Pericardium fibroblast (primary cell): Measurements from ENCODE around the gene DDX53. TPM values are rescaled to one million over a fixed set of nuclear protein-coding genes. Genes with fewer than 3 reads are reported as not detected.

Experiments
- total RNA-seq: library from RNA; depleted of rRNA; stranded (reverse); fragments of >200 nt; gene quantifications from 2 replicates; pipeline ENCODE4 v1.2.3, GENCODE V29; 2015

The DDX53 gene
- total RNA-seq: not detected in 2 replicates

DNA sequence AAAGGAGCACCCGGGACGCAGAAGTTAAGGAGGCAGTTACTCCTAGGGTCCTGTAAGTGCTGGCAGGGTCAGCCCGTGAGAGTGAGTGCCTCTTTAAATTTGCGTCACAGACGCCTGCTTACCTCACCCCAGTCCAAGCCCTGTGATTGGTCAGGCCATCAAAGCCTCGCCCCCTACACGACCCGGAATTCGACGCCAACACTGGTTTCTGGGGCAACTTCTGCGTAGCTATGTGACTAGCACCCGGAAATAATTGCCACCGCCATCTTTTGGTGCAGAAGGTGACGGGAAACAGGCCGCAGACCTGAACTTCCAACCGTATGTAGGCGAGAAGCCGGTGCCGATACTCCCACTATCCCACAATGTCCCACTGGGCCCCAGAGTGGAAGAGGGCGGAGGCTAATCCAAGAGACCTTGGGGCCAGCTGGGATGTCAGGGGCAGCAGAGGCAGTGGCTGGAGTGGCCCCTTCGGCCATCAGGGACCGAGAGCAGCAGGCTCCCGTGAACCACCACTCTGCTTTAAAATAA lies at the start of gene DDX53:
TSS of gene DDX53 (plus strand) at position 265 of the 528 bp plus-strand sequence. CDS start at position 363, 98 bp downstream.

